HG03469 (cell line): ENCODE measurements around the gene PLEKHA1.

ENCODE experiments used
- ATAC-seq: cut with Tn5 transposase; IDR thresholded peaks from one replicate; pipeline ENCODE4 v1.9.1; 2021; ENCODE audit warnings: mild to moderate bottlenecking, moderate library complexity, moderate number of reproducible peaks; ENCODE audit not compliant: unreplicated experiment

PLEKHA1 gene

DNA sequence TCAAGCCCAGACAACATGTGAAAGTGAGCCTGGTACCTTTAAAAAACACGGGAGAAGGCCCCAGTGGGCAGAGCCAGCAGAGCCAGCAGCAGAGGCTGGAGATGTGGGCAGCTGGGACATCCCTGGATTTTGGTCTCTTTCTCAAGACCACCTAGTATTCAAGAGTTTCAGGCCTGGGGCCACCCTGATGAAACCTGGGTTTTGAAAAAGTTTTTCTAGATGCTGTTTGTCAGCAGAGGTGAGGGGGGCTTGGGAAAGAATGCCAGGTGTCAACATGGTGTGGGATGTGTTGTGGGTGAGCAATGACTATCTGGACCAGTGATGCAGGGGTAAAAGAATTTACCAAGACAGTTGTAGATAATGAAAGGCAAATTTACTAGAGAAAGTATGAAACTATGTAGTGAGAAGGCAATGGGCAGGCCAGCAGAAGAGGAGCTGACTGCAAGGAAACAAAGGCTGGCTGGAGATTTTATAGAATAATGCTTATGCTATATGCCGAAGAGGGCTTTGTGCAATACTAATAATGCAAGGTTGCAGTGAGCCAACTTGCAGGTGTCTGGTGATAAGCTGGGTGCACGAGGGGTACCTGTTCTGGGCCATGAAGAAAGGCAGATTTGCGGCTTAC is 28.1 kb upstream of the PLEKHA1 start:
- ATAC-seq = no peak

DNA sequence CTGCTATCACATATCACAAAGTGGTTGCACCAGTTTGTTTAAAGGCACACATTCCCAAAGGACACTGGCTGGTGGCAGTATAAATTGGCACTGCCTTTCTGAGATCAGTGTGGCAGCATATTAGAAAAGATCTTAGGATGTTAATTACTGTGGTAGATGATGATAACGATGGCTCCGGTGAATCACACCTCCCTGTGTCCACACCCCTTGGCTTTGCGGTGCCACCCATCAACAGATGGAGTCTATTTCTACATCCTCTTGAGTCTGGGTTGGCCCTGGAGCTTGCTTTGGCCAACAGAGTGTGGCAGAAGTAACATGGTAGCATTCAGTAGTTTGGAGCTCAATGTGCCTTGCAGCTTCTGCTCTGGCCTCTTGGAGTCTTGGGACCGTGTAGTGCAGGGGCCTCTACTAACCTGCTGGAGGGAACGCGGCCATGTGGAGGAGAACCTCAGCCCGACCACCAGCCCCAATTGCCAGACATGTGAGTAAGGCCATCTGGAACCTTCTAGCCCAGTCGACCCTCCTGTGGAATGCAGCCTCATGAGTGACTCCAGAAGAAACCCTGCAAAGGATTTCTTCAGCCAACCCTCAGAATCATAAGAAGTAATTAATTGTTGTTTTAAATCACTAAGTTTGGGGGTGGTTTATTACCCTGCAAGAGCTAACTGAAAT is 27.2 kb upstream of the PLEKHA1 start:
- no peak for ATAC-seq

DNA sequence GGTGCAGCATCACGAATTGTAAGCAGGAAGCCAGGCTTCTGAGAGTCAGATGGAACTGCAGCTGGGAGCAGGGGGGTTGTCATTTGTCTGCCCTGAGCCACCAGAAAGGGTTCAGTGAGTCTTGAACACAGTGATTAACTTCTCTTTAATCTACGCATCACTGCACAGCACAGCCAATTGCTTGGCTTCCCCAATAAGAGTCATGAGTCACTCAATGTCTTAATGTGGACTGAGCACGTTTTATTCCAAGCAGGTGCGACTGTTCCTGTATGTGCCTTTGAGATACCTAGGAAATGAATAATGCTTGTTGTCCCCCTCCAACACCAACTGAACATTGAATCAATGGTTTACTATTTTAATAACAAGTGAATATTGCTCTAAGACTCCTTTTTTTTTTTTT is 26.0 kb upstream of the PLEKHA1 start:
- ATAC-seq = no peak

DNA sequence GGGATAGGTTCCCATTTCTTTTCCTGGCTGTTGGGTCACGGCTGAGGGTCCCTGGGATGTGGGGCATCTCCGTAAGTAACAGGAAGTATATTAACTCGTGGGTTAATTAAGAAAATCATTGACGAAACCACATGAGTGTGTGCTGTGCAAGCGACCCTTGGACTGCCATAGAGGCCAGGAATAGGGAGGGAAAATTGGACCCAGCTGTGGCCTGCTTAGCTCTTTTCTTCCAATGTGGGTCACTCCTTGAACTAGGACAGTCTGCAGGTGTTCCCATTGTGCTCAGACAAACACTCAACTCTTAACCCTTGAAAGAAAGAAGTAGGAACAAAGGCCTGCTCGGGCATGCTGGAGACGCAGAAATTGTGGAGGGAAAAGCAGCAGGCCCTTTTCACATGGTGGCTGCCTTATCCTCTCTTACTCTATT is 25.6 kb upstream of the PLEKHA1 start:
- ATAC-seq = no peak

DNA sequence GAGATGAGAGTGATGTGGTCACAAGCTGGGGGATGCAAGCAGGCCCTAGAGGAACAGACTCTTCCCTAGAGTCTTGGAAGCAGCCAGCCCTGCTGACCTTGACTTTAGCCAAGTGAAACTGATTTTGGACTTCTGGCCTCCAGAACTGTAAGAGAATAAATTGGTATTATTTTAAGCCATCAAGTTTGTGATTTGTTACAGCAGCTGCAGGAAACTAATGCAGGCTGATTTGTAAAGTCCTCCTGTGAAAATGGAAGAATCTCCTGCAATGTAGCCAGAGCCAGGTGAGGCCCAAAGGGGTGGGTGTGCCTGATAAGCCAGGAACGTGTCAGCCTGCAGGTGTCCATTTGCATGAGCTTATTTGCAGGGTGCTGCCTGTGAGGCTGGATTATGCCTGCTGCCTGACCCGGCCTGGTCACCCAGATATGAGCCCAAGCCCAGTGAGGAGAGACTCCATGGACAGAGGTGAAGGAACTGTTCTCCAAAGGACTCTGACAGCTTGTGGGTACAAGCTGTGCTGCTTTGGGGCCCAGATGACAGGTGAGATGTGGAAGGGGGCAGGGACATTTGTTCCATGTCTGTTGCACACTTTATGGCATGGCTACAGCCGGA is 24.6 kb upstream of the PLEKHA1 start:
- no peak for ATAC-seq

DNA sequence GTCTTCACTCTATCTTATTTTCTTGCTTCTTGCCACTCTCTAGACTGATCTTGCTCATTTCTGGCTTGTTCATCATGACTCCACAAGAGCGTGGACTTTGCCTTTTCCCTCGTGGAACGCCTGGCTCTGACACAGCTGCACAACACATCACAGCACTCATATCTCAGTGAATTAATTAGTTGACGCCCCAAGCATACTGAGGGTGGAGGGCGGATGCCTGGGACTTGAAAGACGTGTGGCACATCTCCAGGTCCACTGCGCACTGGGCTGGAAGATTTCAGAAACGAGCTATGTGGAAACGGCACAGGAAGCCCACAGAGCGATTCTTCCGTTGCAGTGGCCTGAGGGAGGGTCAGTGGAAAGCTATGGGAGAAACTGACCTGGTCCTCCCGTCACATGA is 23.6 kb upstream of the PLEKHA1 start:
- ATAC-seq = no peak

DNA sequence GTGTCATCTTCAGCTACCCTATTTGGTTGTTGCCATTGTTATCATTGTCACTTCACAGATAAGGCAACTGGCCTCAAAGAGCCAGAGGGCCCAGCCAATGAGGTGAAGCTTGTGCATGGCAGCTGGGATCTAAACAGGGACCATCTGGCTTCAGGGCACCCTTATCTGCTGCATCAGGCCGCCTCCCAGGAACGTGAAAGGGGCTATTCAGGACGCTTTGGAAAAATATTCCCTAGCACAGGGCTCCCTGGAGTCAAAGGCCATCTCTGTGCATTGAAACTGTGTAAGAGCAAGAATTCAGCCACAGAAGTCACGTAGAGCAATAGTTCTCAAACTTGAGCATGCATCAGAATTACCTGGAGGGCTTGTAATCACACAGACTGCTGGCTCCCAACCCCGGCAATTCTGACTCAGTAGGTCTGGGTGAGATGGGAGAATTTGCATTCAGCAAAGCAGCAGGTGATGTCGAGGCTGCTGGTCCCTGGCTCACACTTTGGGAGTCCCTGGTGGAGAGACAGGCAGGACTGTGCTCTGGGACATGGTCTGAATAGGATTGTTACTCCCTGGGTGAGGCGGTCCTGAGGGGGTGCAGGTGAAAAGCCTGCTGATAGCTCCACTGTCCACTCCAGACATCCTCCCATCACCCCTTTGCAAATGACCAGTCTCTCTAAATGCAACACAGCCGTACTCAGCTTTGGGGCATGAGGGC is 21.5 kb upstream of the PLEKHA1 start:
- ATAC-seq = no peak

DNA sequence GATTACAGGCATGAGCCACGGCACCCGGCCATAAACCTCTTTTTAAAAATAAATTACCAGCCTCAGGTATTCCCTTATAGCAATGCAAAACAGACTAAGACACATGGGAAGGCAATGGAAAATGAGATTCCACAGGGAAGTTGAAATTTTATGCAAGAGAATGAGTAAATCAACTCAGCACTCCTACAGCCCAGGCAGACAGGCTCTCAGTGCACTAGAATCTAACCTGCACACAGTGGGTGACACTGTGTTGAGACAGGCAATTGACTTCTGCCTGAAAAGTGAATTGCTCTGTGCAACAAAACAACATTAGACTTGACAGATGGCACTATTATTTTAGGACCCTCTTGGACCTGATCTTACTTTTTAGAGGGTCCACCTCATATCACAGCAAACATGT is 20.1 kb upstream of the PLEKHA1 start:
- no peak for ATAC-seq

DNA sequence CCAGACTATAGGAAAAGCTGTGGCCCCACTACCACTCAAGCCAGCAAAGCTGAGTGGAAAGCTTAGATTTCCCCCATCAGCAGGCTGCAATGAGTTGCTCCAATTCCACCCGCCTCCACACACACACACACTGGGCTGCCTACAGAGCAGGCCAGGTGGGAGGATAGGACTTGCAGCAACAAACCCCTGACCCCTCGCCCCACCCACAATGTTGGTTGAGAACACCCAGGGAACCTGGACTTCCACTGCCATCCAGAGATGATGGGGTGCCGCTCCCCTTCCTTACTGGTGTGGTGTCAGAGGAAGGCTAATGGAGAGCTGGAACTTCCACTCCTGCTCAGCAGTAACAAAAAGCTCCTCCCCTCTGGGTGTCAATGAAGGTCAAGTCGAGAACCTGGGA is 16.8 kb upstream of the PLEKHA1 start:
- ATAC-seq = no peak

DNA sequence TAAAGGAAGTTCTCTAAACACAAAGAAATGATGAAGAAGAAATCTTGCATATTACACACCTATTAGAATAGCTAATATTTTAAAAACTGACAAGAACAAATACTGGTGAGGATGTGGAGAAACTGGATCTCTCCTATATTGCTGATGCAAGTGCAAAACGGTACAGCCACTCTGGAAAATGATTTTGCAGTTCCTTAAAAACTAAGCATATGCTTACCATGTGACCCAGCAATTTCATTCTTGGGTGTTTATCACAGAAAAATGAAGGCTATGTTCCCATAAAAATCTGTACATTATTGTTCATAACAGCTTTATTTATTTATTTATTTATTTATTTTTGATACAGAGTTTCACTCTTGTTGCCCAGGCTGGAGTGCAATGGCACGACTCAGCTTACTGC is 14.9 kb upstream of the PLEKHA1 start:
- ATAC-seq = no peak

DNA sequence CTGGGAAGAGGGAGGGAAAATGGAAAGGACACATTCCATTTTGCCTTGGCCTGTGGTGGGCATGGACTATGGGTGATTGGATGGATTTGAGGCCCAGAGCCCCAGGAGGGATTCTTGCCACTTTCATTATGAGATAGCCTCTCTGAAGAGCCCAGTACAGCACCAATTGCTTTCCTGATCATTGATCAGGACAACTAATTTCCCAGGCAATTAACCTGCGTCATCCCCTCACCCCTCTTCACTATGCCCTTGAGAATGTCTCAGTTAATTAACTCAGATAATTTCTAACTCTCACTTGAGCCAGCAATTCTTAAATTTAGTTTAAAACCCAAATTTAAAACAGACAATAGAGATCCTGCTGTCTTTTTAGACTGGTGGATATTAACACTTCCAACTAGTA is 13.5 kb upstream of the PLEKHA1 start:
- no peak for ATAC-seq

DNA sequence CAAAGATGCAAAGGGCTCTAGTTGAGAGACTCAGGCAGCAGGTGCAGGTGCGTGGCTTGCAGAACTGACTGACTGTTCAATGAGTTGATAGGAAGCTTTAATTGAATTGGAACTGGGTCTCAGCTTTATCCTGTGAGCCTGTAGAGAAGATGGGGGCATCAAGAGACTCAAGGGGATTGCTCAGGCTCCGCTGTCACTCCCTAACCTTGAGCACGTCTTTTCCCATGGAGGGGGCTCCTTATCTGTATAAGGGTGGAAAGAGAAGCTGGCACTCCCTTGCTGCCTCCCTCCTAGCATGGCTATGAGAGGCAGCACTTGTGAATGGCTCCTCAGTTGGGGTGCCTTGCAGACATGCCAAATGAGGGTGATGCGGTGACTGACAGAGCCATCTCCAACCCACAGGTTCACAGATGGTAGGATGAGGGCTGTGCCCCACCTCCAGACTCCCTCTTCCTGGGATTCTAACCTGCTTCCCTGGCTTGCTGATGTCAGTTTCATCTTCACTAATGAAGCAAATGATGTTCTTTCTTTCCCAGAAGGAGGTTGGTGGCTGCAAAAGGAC is 12.4 kb upstream of the PLEKHA1 start:
- no peak for ATAC-seq

DNA sequence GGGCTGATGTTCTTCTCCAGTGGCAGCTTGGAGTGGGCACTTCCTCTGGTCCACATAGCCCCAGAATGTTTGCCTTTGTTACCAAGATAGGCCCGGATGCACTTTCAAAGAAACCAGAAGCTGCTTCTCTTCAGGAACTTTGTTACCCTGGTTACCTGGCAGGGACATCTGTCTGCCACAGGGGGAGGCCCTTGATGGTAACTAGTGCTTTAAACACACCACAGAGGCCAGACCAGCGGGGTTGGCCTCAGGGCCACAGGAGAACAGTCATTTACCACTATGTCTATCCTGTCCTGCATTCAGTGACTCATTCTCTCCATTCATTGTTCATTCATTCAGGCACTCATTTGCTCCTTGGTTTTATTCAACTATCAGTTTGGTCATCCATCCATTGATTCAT is 11.9 kb upstream of the PLEKHA1 start:
- no peak for ATAC-seq

DNA sequence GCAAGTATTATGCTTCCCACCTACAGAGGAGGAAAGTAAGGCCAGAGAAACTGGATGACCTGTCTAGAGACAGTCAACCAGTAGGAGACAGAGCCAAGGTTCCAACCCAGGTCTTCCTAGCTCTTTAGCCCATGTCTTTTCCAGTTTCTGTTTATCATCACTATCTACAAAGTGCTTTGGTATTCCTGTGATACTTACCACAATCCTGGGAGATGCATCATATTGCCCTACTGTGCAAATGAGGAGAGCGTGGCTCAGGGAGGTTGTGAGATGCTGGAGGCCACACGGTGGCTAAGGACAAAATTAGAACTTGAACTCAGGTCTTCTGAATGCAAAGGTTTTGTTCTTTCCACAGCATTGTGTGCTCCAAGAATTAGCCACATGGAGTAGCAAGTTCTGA is 11.2 kb upstream of the PLEKHA1 start:
- ATAC-seq = no peak

DNA sequence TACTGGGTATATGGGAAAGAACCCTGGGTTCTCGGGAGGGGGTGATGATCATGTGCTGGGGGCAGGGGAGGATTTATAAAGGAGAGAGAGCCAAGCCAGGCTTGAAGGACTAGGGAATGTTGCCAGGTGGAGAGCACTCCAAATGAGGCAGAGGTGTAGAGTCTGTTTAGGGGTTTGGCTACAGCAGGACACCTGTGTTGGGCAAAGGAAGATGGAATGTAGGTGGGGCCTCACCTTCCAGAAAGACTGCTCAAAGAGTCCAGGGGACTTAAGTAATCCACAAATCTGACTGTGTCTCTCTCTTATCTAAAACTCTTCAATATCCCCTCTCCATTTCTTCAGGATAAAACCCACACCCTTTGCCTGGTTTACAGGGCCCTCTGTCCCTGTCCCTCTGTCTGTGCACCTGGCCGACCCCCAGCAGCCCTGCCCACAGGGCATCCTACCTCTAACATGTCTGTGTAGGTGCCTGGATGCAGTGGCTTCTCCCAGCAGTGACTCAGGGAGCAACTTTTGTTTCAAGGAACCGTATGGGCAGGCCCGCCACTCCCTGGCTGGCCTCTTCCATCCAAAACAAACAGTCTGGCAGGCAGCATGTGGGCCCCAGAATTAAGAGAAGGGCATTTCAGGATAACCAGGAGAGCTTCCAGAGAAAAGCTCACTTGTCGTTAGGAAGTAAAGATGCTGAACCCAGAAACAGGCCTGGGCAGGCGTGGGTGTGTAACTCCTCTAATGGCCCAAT is 10.6 kb upstream of the PLEKHA1 start:
- ATAC-seq = no peak

DNA sequence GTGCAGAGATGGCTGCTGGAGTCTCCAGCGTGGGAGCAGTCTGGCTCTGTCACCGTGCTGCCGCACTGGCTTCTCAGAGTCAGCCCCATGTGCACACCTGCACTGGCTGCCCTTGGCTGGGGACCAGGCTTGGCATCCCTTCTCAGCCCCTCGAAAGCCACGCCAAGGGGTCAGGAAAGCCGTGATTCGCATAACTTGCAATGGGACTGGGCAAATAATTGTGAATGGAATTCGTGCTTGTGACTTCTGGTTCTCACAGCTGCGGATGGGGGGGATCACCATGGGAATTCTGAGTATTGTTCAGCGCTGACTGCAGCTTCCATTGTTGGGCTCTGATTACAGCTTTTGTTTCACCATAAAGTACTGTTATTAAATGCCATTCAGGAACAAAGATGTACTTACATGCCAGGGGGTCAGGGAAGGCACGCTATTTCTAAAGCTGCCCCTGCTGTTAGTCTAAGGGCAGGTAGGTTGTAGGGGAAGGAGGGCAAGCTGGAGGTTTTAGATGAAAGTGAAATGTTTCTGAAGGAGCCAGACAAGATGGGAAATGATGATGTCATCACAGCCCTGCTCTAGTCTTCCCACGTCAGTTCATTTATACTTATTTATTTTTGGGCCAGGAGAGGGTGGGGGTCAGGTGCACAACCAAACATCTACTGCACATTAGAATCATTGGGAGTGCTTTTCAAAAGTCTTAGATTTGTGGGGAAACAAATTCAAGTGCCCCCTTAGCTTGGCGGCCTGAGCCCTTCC is 5.8 kb upstream of the PLEKHA1 start:
- no peak for ATAC-seq

DNA sequence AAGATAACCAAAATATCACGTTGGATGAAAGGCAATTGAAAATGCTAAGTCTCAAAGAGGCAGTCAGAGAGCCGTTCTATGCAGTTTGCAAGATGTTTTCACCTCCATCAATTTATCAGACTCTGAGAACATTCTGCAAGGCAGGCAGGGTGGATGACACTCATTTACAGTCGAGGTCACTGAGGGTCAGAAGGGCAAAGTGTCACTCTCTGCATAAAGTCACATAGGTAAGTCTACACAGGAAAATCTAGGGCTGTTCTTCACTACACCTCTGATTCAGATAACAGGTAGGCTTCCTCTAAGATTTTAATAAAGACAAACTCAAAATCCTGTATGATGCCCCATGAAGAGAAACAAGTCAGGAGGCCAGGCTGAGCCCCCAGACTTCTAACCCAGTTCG is 1.4 kb upstream of the PLEKHA1 start:
- no peak for ATAC-seq

DNA sequence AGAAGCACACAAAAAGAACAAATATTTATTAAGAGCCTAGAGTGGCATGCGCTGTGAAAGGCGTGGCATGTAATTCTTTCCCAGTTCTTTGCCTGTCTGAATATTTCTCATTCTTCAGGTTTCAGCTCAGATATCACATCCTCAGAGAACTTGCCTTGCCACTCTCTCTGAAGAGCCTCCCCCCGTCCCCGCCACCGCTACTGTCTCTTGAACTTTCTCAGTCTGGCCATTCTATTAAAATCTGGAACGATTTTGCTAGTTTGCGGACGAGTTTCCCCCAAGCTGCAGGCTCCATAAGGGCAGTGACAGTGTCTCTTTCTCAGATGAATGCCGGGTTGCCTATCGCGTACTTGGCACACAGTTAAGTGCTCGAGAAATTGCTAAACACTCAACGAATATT is 787 bp upstream of the PLEKHA1 start:
- ATAC-seq = no peak

DNA sequence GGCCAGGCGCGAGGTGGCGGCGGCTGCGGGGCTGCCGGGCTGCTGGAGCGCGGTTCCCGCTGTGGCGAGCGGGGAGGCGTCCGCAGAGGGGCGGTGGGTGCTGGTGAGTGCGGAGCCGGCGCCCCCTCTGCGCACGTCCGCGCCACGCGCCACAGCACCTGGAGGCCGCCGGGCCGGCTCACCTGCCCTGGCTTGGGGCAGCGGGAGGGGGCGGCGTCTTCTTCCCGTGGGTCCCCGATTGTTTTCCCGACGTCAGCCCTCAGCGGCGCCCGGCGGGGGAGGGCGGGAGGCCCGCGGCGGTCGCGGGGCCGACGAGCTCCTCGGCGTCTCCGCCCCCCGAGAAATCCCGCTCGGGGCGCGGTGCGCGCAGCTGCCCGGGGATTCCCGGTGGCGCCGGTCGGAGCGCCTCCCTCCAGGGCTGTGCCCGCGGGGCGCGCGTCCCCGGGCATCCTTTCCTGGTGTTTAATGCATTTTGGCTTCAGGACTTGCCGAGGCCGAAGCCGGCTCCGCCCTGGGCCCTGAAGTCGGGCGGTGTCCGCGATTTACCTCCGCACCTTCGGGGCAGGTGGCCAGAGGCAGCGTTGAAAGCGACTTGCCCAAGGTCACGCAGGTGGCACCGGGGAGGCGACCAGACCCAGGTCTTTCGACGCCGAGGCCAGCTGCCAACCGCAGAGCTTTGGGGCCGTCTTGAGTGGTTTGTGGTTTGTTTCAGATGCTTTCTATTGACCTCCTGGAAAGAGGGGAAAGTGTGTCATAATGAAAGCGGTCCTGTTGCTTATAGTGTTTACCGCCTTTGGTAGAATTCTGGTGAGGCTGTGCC is 561 bp downstream of the PLEKHA1 start:
- peak; percentile 34 for ATAC-seq
